ENCODE results near the gene BABAM2.

DNA sequence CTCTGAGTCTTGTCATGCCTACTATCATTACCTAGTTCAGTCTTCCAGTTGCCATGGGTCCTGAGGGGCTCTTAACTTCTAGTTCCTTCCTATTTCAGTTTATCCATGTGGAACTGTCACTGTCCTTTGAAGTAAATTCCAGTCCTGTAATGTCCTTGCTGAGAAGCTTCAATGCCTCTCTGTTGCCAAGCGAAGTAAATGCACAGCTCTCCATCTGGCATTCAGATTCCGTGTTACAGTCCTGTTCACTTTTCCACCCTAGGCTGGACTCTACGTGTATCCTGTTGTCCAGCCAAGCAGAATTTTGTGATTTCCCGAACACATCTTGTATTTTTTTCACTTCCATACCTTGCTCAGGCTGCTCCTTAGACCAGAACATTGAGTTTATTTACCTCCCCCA lies 245.3 kb downstream of the BABAM2 start:
- no peak for TF ChIP-seq EP300 (IDR thresholded peaks at IDR 0.05)
- TF ChIP-seq, protein P1, sequence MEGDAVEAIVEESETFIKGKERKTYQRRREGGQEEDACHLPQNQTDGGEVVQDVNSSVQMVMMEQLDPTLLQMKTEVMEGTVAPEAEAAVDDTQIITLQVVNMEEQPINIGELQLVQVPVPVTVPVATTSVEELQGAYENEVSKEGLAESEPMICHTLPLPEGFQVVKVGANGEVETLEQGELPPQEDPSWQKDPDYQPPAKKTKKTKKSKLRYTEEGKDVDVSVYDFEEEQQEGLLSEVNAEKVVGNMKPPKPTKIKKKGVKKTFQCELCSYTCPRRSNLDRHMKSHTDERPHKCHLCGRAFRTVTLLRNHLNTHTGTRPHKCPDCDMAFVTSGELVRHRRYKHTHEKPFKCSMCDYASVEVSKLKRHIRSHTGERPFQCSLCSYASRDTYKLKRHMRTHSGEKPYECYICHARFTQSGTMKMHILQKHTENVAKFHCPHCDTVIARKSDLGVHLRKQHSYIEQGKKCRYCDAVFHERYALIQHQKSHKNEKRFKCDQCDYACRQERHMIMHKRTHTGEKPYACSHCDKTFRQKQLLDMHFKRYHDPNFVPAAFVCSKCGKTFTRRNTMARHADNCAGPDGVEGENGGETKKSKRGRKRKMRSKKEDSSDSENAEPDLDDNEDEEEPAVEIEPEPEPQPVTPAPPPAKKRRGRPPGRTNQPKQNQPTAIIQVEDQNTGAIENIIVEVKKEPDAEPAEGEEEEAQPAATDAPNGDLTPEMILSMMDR (IDR thresholded peaks at IDR 0.05) = no peak
- no peak for TF ChIP-seq POLR2A (IDR thresholded peaks at IDR 0.05)
